ENCODE measurements around the gene MYRF. TPM values are rescaled to one million over a fixed set of nuclear protein-coding genes. Genes with fewer than 3 reads are reported as not detected.
A peak's percentile ranks its signal among the peaks of the same experiment; 100 is the strongest.

Gene MYRF
- total RNA-seq, 4 donors from 2014 or later = 0.09 to 0.95 (median 0.22) TPM; not detected in 1

GRCh38 chr11:61777234-61778090 lies 25.0 kb downstream of the MYRF start:
- Histone ChIP-seq H3K4me1 (peaks cover 9 to 14% (median 9%) of the 10 kb centered on the region in 3 donors), H3K36me3 (peaks cover 0 to 3% (median 0%) of the 10 kb centered on the region in 3 donors)
- DNase-seq = no peak

DNA sequence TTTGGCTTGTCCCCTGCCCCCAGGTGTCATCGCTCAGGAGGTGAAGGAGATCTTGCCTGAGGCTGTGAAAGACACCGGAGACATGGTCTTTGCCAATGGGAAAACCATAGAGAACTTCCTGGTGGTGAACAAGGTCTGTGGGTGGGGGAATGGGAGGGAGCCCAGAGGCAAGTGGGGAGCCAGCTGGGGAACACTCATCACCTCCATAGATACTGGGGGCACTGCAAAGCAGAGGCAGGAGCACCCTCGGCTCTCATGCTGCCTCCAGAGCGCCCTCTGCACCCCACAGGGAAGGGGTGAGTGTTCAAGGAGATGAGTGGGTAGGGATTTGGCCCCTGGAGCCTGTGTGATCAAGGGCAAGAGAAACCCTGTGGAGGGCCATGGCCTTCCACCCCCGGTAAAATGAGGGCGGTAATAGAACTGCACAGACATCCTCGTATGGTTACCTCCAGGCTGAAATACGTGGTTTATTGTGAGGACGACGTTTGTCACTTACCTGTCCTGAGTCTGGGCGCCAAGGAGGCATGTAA lies 26.0 kb downstream of the MYRF start:
- TF ChIP-seq CTCF (IDR thresholded peaks at IDR 0.05) (no peak), POLR2A (IDR thresholded peaks at IDR 0.05) (no peak)
- Histone ChIP-seq H3K27me3 (no peaks in the 10 kb centered on the region), H3K36me3 (peaks cover 0 to 13% (median 0%) of the 10 kb centered on the region in 3 donors), H3K9me3 (no peaks in the 10 kb centered on the region), H3K4me3 (no peak overlapping the region), H3K4me1 (peaks cover 9 to 14% (median 9%) of the 10 kb centered on the region in 3 donors), H3K27ac (no peak overlapping the region)
- DNase-seq = no peak
- WGBS, 2 donors = 92% methylated on average over 8 of the region's 11 CpGs; no CpG with 5 or more reads in 1 of the 2 donors
- intact Hi-C loops (cut with DNase I) = no loop called here

More at GRCh38 chr11:61777234-61778090, 25.0 kb downstream of the MYRF start:
- H3K27ac ChIP-seq = no peak overlapping the region
- no peaks in the 10 kb centered on the region for H3K27me3 ChIP-seq
- intact Hi-C loops (cut with DNase I) = no loop called here
- WGBS, 2 donors = 72 to 82% methylated on average over 10 to 18 of the region's 67 CpGs
- H3K4me3 ChIP-seq = peak overlapping the region in 3 of 4 donors; percentile 21 to 53 (median 30)
- TF ChIP-seq POLR2A (IDR thresholded peaks at IDR 0.05) (no peak), CTCF (IDR thresholded peaks at IDR 0.05) (no peak)
- no peaks in the 10 kb centered on the region for H3K9me3 ChIP-seq

GRCh38 chr11:61778920-61779650 lies 26.6 kb downstream of the MYRF start:
- intact Hi-C loops (cut with DNase I) = no loop called here
- 77 to 87% methylated on average over 8 to 9 of the region's 24 CpGs for WGBS, 2 donors
- no peak for TF ChIP-seq CTCF (IDR thresholded peaks at IDR 0.05)
- no peak for TF ChIP-seq POLR2A (IDR thresholded peaks at IDR 0.05)
- Histone ChIP-seq H3K36me3 (peaks cover 0 to 19% (median 0%) of the 10 kb centered on the region in 3 donors), H3K9me3 (no peaks in the 10 kb centered on the region), H3K4me1 (peaks cover 9 to 14% (median 9%) of the 10 kb centered on the region in 3 donors), H3K27ac (no peak overlapping the region), H3K4me3 (no peak overlapping the region), H3K27me3 (no peaks in the 10 kb centered on the region)
- DNase-seq = no peak

DNA sequence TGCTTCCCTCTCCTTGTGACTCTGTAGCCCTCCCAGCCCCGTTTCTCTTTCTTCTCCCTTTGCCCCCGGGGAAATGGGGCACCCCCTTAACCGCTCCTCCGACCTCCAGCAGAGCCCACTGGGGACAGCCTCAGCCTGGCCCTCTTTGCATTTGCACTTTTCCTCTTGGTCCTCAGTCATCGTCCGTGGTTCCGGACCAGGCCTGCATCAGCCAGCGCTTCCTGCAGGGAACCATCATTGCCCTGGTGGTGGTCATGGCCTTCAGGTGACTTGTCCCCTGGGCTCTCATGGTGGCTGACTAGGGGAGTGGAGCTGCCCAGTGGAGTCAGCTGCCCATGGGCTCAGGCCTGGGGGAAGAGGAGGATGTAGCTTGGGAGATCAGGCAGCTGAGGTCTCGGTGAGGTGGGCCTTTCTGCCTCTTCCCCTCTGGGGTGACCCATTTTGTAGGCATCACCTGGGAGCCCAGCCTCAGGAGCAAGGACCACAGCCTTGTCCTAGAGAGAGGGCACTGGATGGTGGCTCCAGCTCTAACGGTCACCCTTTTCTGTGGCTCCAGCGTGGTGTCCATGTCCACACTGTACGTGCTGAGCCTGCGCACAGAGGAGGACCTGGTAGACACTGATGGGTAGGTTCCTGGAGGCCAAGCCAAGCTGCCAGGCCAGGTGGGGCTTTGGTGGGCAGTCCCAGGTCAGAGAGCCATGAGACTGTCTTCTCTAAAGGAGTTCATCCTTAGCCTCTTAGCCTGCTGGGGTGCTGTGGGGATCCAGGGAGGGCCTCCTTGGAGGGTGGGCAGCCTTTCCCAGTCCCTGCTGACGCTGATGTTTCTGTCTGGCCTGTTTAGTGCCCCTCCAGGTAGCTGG lies 27.5 kb downstream of the MYRF start:
- Histone ChIP-seq H3K4me3 (no peak overlapping the region), H3K27ac (no peak overlapping the region), H3K27me3 (no peaks in the 10 kb centered on the region), H3K9me3 (no peaks in the 10 kb centered on the region), H3K4me1 (peaks cover 9 to 14% (median 9%) of the 10 kb centered on the region in 3 donors), H3K36me3 (peaks cover 0 to 27% (median 0%) of the 10 kb centered on the region in 3 donors)
- TF ChIP-seq CTCF (IDR thresholded peaks at IDR 0.05) (no peak), POLR2A (IDR thresholded peaks at IDR 0.05) (no peak)
- intact Hi-C loops (cut with DNase I) = no loop called here
- 86 to 90% methylated on average over 7 to 8 of the region's 14 CpGs for WGBS, 2 donors
- DNase-seq = no peak
